ENCODE results near the gene CARD10. TPM values are rescaled to one million over a fixed set of nuclear protein-coding genes. Genes with fewer than 3 reads are reported as not detected.

Gene CARD10
- total RNA-seq, 1 experiment from 2014 or later: 17.5 TPM

- Mint-ChIP-seq H3K9me3 (no peaks in the 10 kb centered on the region), H3K4me3 (peak overlapping the region; percentile 53), H3K36me3 (no peaks in the 10 kb centered on the region), H3K4me1 (peaks cover 29% of the 10 kb centered on the region), H3K27me3 (ENCODE audit: low read depth) (peaks cover 3% of the 10 kb centered on the region; the same call in 1 of the 2 replicates), H3K27ac (peak overlapping the region; percentile 90)
- POLR2A ChIA-PET: interaction anchor here (0.5 to 2.7 kb wide), 8 partner anchors 12 to 119 kb away, joined by 3 to 24 read pairs (median 12); partner anchors contain the start of genes CDC42EP1 and GGA1
- CTCF ChIA-PET: interaction anchor here (0.5 to 16.5 kb wide), 21 partner anchors 16 to 548 kb away, joined by 3 to 728 read pairs (median 4); partner anchors contain the start of genes CARD10, CDC42EP1, GGA1 and PDXP
- TF ChIP-seq USF1 (CRISPR knock-in tag; IDR thresholded peaks at IDR 0.05) (peak; percentile 6; the same call in 1 of the 2 replicates), ZNF671 (CRISPR knock-in tag; IDR thresholded peaks at IDR 0.05) (no peak), CBFB (CRISPR knock-in tag; IDR thresholded peaks at IDR 0.05; ENCODE audit: low read depth) (peak; percentile 79; the same call in 1 of the 2 replicates), IRF2 (CRISPR knock-in tag; IDR thresholded peaks at IDR 0.05; ENCODE audit: borderline replicate concordance, low read depth) (no peak), ESRRA (CRISPR knock-in tag; IDR thresholded peaks at IDR 0.05; ENCODE audit: borderline replicate concordance) (0 out of 2 replicates have a peak, but pooled peaks have one; percentile 24), SP1 (CRISPR knock-in tag; conservative IDR thresholded peaks at IDR 0.05) (peak; percentile 18; the same call in 1 of the 2 replicates), ZNF121 (CRISPR knock-in tag; IDR thresholded peaks at IDR 0.05) (no peak), RORB (CRISPR knock-in tag; IDR thresholded peaks at IDR 0.05) (no peak), NFATC4 (CRISPR knock-in tag; IDR thresholded peaks at IDR 0.05) (no peak), OVOL2 (CRISPR knock-in tag; IDR thresholded peaks at IDR 0.05; ENCODE audit: borderline replicate concordance) (no peak), ERG (CRISPR knock-in tag; IDR thresholded peaks at IDR 0.05) (no peak), NFYB (CRISPR knock-in tag; conservative IDR thresholded peaks at IDR 0.05; ENCODE audit: low read depth) (no peak), GABPB1 (CRISPR knock-in tag; IDR thresholded peaks at IDR 0.05) (peak; percentile 85), TEAD1 (CRISPR knock-in tag; IDR thresholded peaks at IDR 0.05) (0 out of 2 replicates have a peak, but pooled peaks have one; percentile 56), ETV6 (CRISPR knock-in tag; IDR thresholded peaks at IDR 0.05) (no peak), CTCF (IDR thresholded peaks at IDR 0.05) (0 out of 2 replicates have a peak, but pooled peaks have one; percentile 3), ZNF232 (CRISPR knock-in tag; IDR thresholded peaks at IDR 0.05) (peak; percentile 48; the same call in 1 of the 2 replicates), ZBTB21 (CRISPR knock-in tag; IDR thresholded peaks at IDR 0.05; ENCODE audit: borderline replicate concordance) (no peak), TEAD4 (CRISPR knock-in tag; IDR thresholded peaks at IDR 0.05) (peak; percentile 74), ZSCAN18 (CRISPR knock-in tag; IDR thresholded peaks at IDR 0.05) (no peak), SOX15 (CRISPR knock-in tag; IDR thresholded peaks at IDR 0.05) (no peak), SMAD3 (CRISPR knock-in tag; IDR thresholded peaks at IDR 0.05; ENCODE audit: borderline replicate concordance) (no peak)
- ATAC-seq (peak; percentile 77), DNase-seq (ENCODE audit: low spot score) (peak; percentile 92)
These were observed 26.7 kb upstream of the CARD10 start for GRCh38 chr22:37545703-37546436.

Data from WTC11 (cell line).